GM23338 (cell line): ENCODE data around the gene ELL3. TPM values are rescaled to one million over a fixed set of nuclear protein-coding genes. Genes with fewer than 3 reads are reported as not detected.

Source experiments
- ATAC-seq: fragments of 200-7000 bp; cut with Tn5 transposase; 3 replicates; pipeline ENCODE4 v1.9.1; 2020
- DNase-seq: peaks from one replicate; pipeline ENCODE4 v3.0.0-alpha.2; 2015; ENCODE audit warnings: low spot score
- H2AFZ ChIP-seq: fragments of 200-600 bp; sonication (generic); 2 replicates; pipeline ENCODE4 v1.8.0; 2016; ENCODE audit warnings: antibody characterized with exemption, mild to moderate bottlenecking, moderate library complexity
- H3F3A ChIP-seq: fragments of 200-600 bp; sonication (generic); replicated peaks from 2 replicates; pipeline ENCODE4 v1.8.0; 2017; ENCODE audit warnings: antibody characterized with exemption, mixed run types, low read depth
- H3K27ac ChIP-seq: fragments of 200-600 bp; sonication (generic); 2 replicates; pipeline ENCODE4 v1.6.1; 2016; ENCODE audit warnings: low read depth
- H3K27me3 ChIP-seq: fragments of 200-600 bp; sonication (generic); 2 replicates; pipeline ENCODE4 v1.8.0; 2016; ENCODE audit warnings: mild to moderate bottlenecking, mixed run types, moderate library complexity; ENCODE audit not compliant: insufficient read depth
- H3K36me3 ChIP-seq: fragments of 200-600 bp; sonication (generic); 2 replicates; pipeline ENCODE4 v1.8.0; 2016; ENCODE audit warnings: mild to moderate bottlenecking; ENCODE audit not compliant: insufficient read depth
- H3K4me1 ChIP-seq: fragments of 200-600 bp; sonication (generic); 2 replicates; pipeline ENCODE4 v1.8.0; 2016; ENCODE audit warnings: mild to moderate bottlenecking, moderate library complexity; ENCODE audit not compliant: insufficient read depth
- H3K4me2 ChIP-seq: fragments of 200-600 bp; sonication (generic); 2 replicates; pipeline ENCODE4 v1.7.1; 2017; ENCODE audit warnings: mixed run types
- H3K4me3 ChIP-seq: fragments of 200-600 bp; sonication (generic); 2 replicates; pipeline ENCODE4 v1.6.1; 2016; ENCODE audit warnings: mixed run types
- H3K79me2 ChIP-seq: fragments of 200-600 bp; sonication (generic); replicated peaks from 2 replicates; pipeline ENCODE4 v1.8.0; 2017; ENCODE audit warnings: mild to moderate bottlenecking; ENCODE audit not compliant: insufficient read depth
- H3K9me2 ChIP-seq: fragments of 200-600 bp; sonication (generic); 2 replicates; pipeline ENCODE4 v1.8.0; 2017; ENCODE audit not compliant: insufficient read depth
- H4K20me1 ChIP-seq: fragments of 200-600 bp; sonication (generic); replicated peaks from 2 replicates; pipeline ENCODE4 v1.8.0; 2017; ENCODE audit warnings: mild to moderate bottlenecking; ENCODE audit not compliant: insufficient read depth
- H3K27ac Mint-ChIP-seq: 2 replicates; pipeline ENCODE4 v1.8.0; 2020; ENCODE audit warnings: inconsistent platforms, mild to moderate bottlenecking, moderate library complexity, mixed read lengths
- H3K27me3 Mint-ChIP-seq: 3 replicates; pipeline ENCODE4 v1.8.0; 2022; ENCODE audit warnings: low read depth, mild to moderate bottlenecking, moderate library complexity, mixed read lengths, inconsistent platforms; ENCODE audit not compliant: insufficient read depth, poor library complexity
- H3K36me3 Mint-ChIP-seq: 3 replicates; pipeline ENCODE4 v1.8.0; 2021; ENCODE audit warnings: low read depth, mild to moderate bottlenecking, inconsistent platforms, moderate library complexity, mixed read lengths
- H3K4me1 Mint-ChIP-seq: 3 replicates; pipeline ENCODE4 v1.8.0; 2020; ENCODE audit warnings: mild to moderate bottlenecking, inconsistent platforms, mixed read lengths
- H3K4me3 Mint-ChIP-seq: 3 replicates; pipeline ENCODE4 v1.8.0; 2021; ENCODE audit warnings: moderate library complexity, mild to moderate bottlenecking, inconsistent platforms, mixed read lengths
- H3K9me3 Mint-ChIP-seq: 3 replicates; pipeline ENCODE4 v1.8.0; 2020; ENCODE audit warnings: moderate library complexity, mild to moderate bottlenecking, inconsistent platforms, mixed read lengths
- CREB1 ChIP-seq: fragments of 250-450 bp; sonication (Bioruptor Pico); IDR thresholded peaks from 2 replicates; pipeline ENCODE4 v1.5.0; 2020; ENCODE audit warnings: low read depth, mild to moderate bottlenecking, moderate library complexity
- CTCF ChIP-seq, 2 experiments: fragments of 200-600 bp in 1 of 2; sonication (generic) in 1 of 2; conservative IDR thresholded peaks; 2 replicates each; pipeline versions ENCODE4 v1.5.1 to v1.6.1; 2016 to 2017; ENCODE audit warnings: antibody characterized with exemption in 2 of 2, low read depth in 2 of 2, mild to moderate bottlenecking in 2 of 2, moderate library complexity in 1 of 2
- EZH2 ChIP-seq: fragments of 200-600 bp; sonication (generic); IDR thresholded peaks from one replicate; pipeline ENCODE4 v1.8.0; 2017; ENCODE audit warnings: antibody characterized with exemption, mild to moderate bottlenecking, low read depth; ENCODE audit not compliant: unreplicated experiment
- EZH2phosphoT487 ChIP-seq: fragments of 200-600 bp; sonication (generic); IDR thresholded peaks from one replicate; pipeline ENCODE4 v1.8.1; 2018; ENCODE audit warnings: antibody characterized with exemption; ENCODE audit not compliant: unreplicated experiment
- JUNB ChIP-seq: IDR thresholded peaks from one replicate; pipeline ENCODE4 v1.6.1; 2016; ENCODE audit warnings: antibody characterized with exemption; ENCODE audit not compliant: unreplicated experiment
- NANOG ChIP-seq: IDR thresholded peaks from 2 replicates; pipeline ENCODE4 v1.6.1; 2016; ENCODE audit warnings: antibody characterized with exemption, borderline replicate concordance
- POLR2AphosphoS5 ChIP-seq: IDR thresholded peaks from 2 replicates; pipeline ENCODE4 v1.6.1; 2016; ENCODE audit warnings: antibody characterized with exemption, low read depth
- STAT1 ChIP-seq: IDR thresholded peaks from one replicate; pipeline ENCODE4 v1.6.1; 2016; ENCODE audit warnings: antibody characterized with exemption; ENCODE audit not compliant: unreplicated experiment
- ZNF114 ChIP-seq: fragments of 250-450 bp; sonication (Bioruptor Pico); IDR thresholded peaks from 2 replicates; pipeline ENCODE4 v1.5.0; 2020; ENCODE audit warnings: mild to moderate bottlenecking, moderate library complexity
- ZNF331 ChIP-seq: fragments of 250-450 bp; sonication (Bioruptor Pico); IDR thresholded peaks from 2 replicates; pipeline ENCODE4 v1.5.0; 2020; ENCODE audit warnings: low read depth, mild to moderate bottlenecking, moderate library complexity
- polyA plus RNA-seq: library from polyadenylated mRNA; unstranded; fragments of >200 nt; fragmentation: Nextera tagmentation; extraction: Ambion mirVana; gene quantifications from 2 replicates; pipeline ENCODE4 v1.2.1, GENCODE V29; 2016
- total RNA-seq: library from RNA; depleted of rRNA; stranded (reverse); fragments of >200 nt; shearing (Covaris generic); gene quantifications from 2 replicates; pipeline ENCODE4 v1.2.3, GENCODE V29; 2014
- TF ChIP-seq, protein P1 (sequence below): IDR thresholded peaks from one replicate; pipeline ENCODE4 v1.6.1; 2018; ENCODE audit warnings: antibody characterized with exemption; ENCODE audit not compliant: unreplicated experiment
- TF ChIP-seq, protein P2 (sequence below): IDR thresholded peaks from 2 replicates; pipeline ENCODE4 v1.6.1; 2016; ENCODE audit warnings: antibody characterized with exemption

Gene ELL3
- total and polyA plus RNA-seq, 2 experiments from 2014 or later, result 13.6 to 14.2 TPM

- Histone ChIP-seq H3K36me3 (peaks cover 29% of the 10 kb centered on the region), H3K27ac (peak overlapping the region; percentile 74; the same call in 1 of the 2 replicates), H3K4me2 (peak overlapping the region; percentile 88; the same call in 1 of the 2 replicates), H3K27me3 (no peaks in the 10 kb centered on the region), H4K20me1 (peaks cover 73% of the 10 kb centered on the region), H3K4me1 (peaks cover 16% of the 10 kb centered on the region), H3K79me2 (peaks cover 83% of the 10 kb centered on the region), H2AFZ (no peak overlapping the region), H3K9me2 (no peaks in the 10 kb centered on the region), H3K4me3 (no peak overlapping the region), H3F3A (no peaks in the 10 kb centered on the region)
- no peak for DNase-seq
- peaks cover 41% of the 10 kb centered on the region for H3K36me3 Mint-ChIP-seq
- peaks cover 15% of the 10 kb centered on the region for H3K4me1 Mint-ChIP-seq
- no peak overlapping the region for H3K4me3 Mint-ChIP-seq
- peak overlapping the region; percentile 48; the same call in 1 of the 2 replicates for H3K27ac Mint-ChIP-seq
- no peaks in the 10 kb centered on the region for H3K9me3 Mint-ChIP-seq
- ATAC-seq, result no peak
- no peak for TF ChIP-seq POLR2AphosphoS5
- peaks cover 7% of the 10 kb centered on the region for H3K27me3 Mint-ChIP-seq
Measured at GRCh38 chr15:43749690-43750345, 26.9 kb downstream of the ELL3 start.

DNA sequence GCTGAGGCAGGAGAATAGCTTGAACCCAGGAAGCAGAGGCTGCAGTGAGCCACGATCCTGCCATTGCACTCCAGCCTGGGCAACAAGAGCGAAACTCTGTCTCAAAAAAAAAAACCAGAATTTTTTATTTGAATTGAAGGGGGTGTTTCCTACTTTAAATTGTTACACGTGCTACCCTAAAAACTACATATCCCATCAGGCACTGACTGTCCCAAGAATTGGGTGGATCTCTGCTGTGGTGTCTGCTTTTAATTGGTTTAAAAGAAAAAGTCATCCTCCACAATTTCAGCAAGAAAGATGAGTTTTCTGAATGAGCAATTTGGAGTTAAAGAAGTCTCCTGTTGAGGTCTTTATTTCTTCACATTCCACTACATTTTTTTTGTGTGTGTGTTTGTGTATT, 28.4 kb downstream of the ELL3 start:
- peaks cover 14% of the 10 kb centered on the region for H3K36me3 ChIP-seq
- H4K20me1 ChIP-seq, result peaks cover 61% of the 10 kb centered on the region
- ATAC-seq (no peak), DNase-seq (peak; percentile 15)
- no peaks in the 10 kb centered on the region for H3K27me3 ChIP-seq
- H3K27ac ChIP-seq, result no peak overlapping the region
- Mint-ChIP-seq H3K27me3 (peaks cover 9% of the 10 kb centered on the region), H3K36me3 (peaks cover 30% of the 10 kb centered on the region), H3K9me3 (no peaks in the 10 kb centered on the region), H3K4me3 (peak overlapping the region; percentile 97), H3K27ac (no peak overlapping the region), H3K4me1 (peaks cover 25% of the 10 kb centered on the region)
- H3K4me1 ChIP-seq, result peaks cover 16% of the 10 kb centered on the region
- no peaks in the 10 kb centered on the region for H3K9me2 ChIP-seq
- peaks cover 69% of the 10 kb centered on the region for H3K79me2 ChIP-seq
- H2AFZ ChIP-seq, result no peak overlapping the region
- no peaks in the 10 kb centered on the region; the same call in 1 of the 2 replicates for H3F3A ChIP-seq
- peak overlapping the region; percentile 88 for H3K4me2 ChIP-seq
- peak overlapping the region; percentile 87 for H3K4me3 ChIP-seq
- TF ChIP-seq, protein P1, sequence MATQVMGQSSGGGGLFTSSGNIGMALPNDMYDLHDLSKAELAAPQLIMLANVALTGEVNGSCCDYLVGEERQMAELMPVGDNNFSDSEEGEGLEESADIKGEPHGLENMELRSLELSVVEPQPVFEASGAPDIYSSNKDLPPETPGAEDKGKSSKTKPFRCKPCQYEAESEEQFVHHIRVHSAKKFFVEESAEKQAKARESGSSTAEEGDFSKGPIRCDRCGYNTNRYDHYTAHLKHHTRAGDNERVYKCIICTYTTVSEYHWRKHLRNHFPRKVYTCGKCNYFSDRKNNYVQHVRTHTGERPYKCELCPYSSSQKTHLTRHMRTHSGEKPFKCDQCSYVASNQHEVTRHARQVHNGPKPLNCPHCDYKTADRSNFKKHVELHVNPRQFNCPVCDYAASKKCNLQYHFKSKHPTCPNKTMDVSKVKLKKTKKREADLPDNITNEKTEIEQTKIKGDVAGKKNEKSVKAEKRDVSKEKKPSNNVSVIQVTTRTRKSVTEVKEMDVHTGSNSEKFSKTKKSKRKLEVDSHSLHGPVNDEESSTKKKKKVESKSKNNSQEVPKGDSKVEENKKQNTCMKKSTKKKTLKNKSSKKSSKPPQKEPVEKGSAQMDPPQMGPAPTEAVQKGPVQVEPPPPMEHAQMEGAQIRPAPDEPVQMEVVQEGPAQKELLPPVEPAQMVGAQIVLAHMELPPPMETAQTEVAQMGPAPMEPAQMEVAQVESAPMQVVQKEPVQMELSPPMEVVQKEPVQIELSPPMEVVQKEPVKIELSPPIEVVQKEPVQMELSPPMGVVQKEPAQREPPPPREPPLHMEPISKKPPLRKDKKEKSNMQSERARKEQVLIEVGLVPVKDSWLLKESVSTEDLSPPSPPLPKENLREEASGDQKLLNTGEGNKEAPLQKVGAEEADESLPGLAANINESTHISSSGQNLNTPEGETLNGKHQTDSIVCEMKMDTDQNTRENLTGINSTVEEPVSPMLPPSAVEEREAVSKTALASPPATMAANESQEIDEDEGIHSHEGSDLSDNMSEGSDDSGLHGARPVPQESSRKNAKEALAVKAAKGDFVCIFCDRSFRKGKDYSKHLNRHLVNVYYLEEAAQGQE, result no peak
- no peak for TF ChIP-seq STAT1
- TF ChIP-seq, protein P2, sequence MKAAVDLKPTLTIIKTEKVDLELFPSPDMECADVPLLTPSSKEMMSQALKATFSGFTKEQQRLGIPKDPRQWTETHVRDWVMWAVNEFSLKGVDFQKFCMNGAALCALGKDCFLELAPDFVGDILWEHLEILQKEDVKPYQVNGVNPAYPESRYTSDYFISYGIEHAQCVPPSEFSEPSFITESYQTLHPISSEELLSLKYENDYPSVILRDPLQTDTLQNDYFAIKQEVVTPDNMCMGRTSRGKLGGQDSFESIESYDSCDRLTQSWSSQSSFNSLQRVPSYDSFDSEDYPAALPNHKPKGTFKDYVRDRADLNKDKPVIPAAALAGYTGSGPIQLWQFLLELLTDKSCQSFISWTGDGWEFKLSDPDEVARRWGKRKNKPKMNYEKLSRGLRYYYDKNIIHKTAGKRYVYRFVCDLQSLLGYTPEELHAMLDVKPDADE, result no peak
- TF ChIP-seq CTCF (conservative IDR thresholded peaks at IDR 0.05; ENCODE audit: low read depth in 2 of 2), result no peak
- TF ChIP-seq ZNF331 (CRISPR knock-in tag), result no peak
- no peak for TF ChIP-seq POLR2AphosphoS5
- no peak for TF ChIP-seq EZH2phosphoT487
- no peak for TF ChIP-seq ZNF114
- no peak for TF ChIP-seq JUNB
- TF ChIP-seq CREB1 (CRISPR knock-in tag), result no peak
- TF ChIP-seq NANOG, result no peak
- TF ChIP-seq EZH2, result no peak
